BLaER1 (cell line): ENCODE results near the gene TRMT1.
A peak's percentile ranks its signal among the peaks of the same experiment; 100 is the strongest.

Experiments used
- H3K27ac ChIP-seq: shearing (Covaris generic); formaldehyde crosslinking; 2 replicates; pipeline ENCODE4 v1.8.1; 2022
- H3K27me3 ChIP-seq: shearing (Covaris generic); formaldehyde crosslinking; 2 replicates; pipeline ENCODE4 v1.8.1; 2022
- H3K36me3 ChIP-seq: shearing (Covaris generic); formaldehyde crosslinking; 2 replicates; pipeline ENCODE4 v1.8.1; 2022
- H3K4me1 ChIP-seq: shearing (Covaris generic); formaldehyde crosslinking; 2 replicates; pipeline ENCODE4 v1.8.1; 2022
- H3K4me2 ChIP-seq: shearing (Covaris generic); formaldehyde crosslinking; 2 replicates; pipeline ENCODE4 v1.8.1; 2022
- H3K4me3 ChIP-seq: shearing (Covaris generic); formaldehyde crosslinking; 2 replicates; pipeline ENCODE4 v1.8.1; 2022
- H3K9ac ChIP-seq: shearing (Covaris generic); formaldehyde crosslinking; 2 replicates; pipeline ENCODE4 v1.8.1; 2022
- H3K9me3 ChIP-seq: shearing (Covaris generic); formaldehyde crosslinking; 2 replicates; pipeline ENCODE4 v1.8.1; 2022
- H4K20me1 ChIP-seq: shearing (Covaris generic); formaldehyde crosslinking; 2 replicates; pipeline ENCODE4 v1.8.1; 2022
- Cebpa-rat ChIP-seq: shearing (Covaris generic); IDR thresholded peaks from 2 replicates; pipeline ENCODE4 v1.8.1; 2022

The TRMT1 gene

DNA sequence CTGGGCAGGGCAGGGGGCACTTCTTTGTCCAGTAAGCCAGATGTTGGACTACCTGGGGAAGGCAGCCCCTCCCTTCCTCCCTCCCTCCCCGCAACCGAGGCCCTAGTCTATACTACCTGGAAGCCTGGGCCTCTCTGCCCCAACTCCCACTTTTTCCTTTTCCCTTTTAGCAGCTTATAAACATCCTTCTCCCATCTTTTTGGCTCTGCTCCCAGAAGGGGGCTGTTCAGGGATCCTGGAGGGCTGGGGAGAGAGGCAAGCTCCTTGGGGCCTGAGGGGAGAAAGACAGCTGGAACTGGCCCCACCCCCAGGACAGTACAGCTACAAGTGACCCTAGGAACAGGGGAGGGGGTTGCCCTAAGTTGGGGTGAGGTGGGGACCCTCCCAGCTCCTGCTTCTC is 58.8 kb downstream of the TRMT1 start:
- Histone ChIP-seq H3K4me3 (no peak overlapping the region), H3K27me3 (no peaks in the 10 kb centered on the region), H3K9ac (peak overlapping the region; percentile 24; the same call in 1 of the 2 replicates), H3K4me2 (no peak overlapping the region), H3K36me3 (peaks cover 5% of the 10 kb centered on the region; the same call in 1 of the 2 replicates), H3K27ac (no peak overlapping the region), H4K20me1 (peaks cover 99% of the 10 kb centered on the region), H3K4me1 (peaks cover 85% of the 10 kb centered on the region), H3K9me3 (no peaks in the 10 kb centered on the region)
- TF ChIP-seq Cebpa-rat = no peak

DNA sequence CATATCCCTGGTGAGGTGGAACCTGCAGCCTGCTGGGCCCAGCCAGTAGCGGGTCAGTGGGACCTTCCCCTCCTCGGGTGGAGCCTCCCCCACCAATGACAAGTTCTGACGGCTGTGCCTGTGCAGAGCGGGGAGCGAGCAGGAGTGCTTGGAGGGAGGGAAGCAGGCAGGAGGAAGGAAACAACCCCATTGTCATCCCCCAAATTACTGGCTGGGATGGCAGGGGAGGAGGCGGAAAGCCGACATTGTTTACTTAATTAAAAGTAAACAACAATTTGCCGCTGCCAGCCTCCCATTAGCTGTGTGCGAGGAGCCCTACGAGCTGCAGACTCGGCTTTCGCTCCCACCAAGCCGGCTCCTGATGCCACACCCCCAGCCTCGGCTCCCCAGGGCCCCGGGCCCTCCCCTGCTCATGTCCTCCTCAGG is 59.4 kb downstream of the TRMT1 start:
- TF ChIP-seq Cebpa-rat = no peak
- Histone ChIP-seq H3K4me1 (peaks cover 85% of the 10 kb centered on the region), H3K4me2 (peak overlapping the region; percentile 12; the same call in 1 of the 2 replicates), H3K36me3 (peaks cover 10% of the 10 kb centered on the region; the same call in 1 of the 2 replicates), H3K27ac (no peak overlapping the region), H3K9me3 (no peaks in the 10 kb centered on the region), H3K27me3 (no peaks in the 10 kb centered on the region), H3K9ac (peak overlapping the region; percentile 24; the same call in 1 of the 2 replicates), H3K4me3 (no peak overlapping the region), H4K20me1 (peaks cover 99% of the 10 kb centered on the region)

DNA sequence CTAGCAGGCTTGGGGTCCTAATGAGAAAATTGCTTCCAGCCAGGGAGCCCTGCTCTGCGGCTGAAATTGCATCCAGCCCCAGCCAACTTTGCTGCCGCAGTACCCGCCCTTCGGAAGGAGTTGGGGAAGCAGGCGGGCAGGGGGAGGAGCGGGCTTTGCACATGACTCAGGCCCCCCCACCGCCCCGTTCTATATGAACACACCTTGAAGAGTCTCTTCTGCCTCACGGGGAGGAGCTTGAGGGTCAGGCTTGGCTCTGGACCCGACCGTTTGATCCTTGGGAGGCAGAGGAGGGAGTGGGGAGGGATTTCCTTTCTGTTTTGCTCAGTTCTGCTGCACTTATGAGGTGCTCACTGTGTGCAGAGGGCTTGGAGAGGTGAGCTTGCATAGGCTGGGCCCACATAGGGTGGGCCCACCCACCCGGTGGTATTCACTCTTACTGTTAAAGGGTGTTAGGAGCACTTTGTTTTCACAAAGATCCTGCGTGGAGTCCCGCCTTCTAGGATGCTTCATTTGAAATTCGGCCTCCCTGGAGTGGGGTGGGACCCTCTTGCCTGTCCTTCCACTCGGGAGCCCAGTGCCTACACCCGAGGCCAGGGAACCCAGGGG is 60.4 kb downstream of the TRMT1 start:
- peak overlapping the region; percentile 64; the same call in 1 of the 2 replicates for H3K27ac ChIP-seq
- peaks cover 85% of the 10 kb centered on the region for H3K4me1 ChIP-seq
- peak overlapping the region; percentile 71; the same call in 1 of the 2 replicates for H3K4me2 ChIP-seq
- no peak overlapping the region for H3K4me3 ChIP-seq
- no peaks in the 10 kb centered on the region for H3K9me3 ChIP-seq
- H3K27me3 ChIP-seq = no peaks in the 10 kb centered on the region
- H3K36me3 ChIP-seq = peaks cover 10% of the 10 kb centered on the region; the same call in 1 of the 2 replicates
- H4K20me1 ChIP-seq = peaks cover 99% of the 10 kb centered on the region
- no peak for TF ChIP-seq Cebpa-rat
- H3K9ac ChIP-seq = no peak overlapping the region

DNA sequence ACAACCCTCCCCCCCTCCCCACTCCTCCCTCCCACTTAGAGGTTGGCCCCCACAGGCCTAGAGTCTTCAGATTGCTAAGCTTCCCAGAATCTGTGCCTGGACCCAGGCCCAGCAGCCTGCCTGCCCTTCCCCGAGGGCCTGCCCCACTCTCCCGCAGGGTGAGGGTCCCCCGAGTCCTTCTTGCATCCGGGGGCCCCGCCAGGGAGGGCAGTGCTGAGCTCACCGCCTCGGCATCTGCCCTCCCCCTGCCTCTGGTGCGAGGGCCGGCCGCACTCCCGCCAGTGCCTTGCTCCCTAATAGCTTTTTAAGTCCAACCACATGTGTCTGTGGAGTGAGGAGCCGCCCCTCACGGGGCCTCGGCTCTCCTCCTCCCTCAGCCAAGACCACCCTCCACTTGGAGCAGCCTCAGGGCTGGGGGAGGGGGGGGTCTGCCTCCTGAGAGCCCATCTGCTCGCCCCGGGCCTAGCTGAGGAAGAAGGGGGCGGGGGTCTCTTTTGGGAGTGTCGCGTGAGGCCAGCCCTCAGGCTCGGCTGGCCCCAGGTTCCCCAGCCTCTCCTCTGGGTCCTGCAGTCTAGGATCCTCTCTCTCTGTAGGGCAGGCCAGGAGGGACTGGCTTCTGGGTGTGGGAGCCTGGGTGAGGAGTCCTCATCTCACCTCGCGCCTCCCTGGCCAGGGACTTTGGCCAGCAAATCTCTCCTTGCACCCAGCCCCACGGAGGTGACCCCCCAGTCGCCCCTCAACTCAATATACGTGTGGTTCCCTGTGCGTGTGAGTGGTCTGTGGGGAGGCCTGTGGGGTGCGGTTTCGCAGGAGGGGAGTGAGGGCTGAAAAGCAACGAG is 61.1 kb downstream of the TRMT1 start:
- H3K9me3 ChIP-seq = no peaks in the 10 kb centered on the region
- TF ChIP-seq Cebpa-rat = no peak
- peaks cover 85% of the 10 kb centered on the region for H3K4me1 ChIP-seq
- peaks cover 99% of the 10 kb centered on the region for H4K20me1 ChIP-seq
- H3K9ac ChIP-seq = peak overlapping the region; percentile 55
- H3K4me2 ChIP-seq = peak overlapping the region; percentile 71
- peaks cover 10% of the 10 kb centered on the region; the same call in 1 of the 2 replicates for H3K36me3 ChIP-seq
- no peaks in the 10 kb centered on the region for H3K27me3 ChIP-seq
- no peak overlapping the region for H3K4me3 ChIP-seq
- peak overlapping the region; percentile 64 for H3K27ac ChIP-seq
